Neural cell (in vitro differentiated cells): Measurements from ENCODE around the gene SHOX. TPM values are rescaled to one million over a fixed set of nuclear protein-coding genes. Genes with fewer than 3 reads are reported as not detected.
A peak's percentile ranks its signal among the peaks of the same experiment; 100 is the strongest.

Source experiments
- H2AFZ ChIP-seq: fragments of 200-600, 300-800 bp; sonication (generic), shearing (Covaris generic); 2 replicates; pipeline ENCODE4 v1.6.0; 2014; ENCODE audit warnings: low read depth, mild to moderate bottlenecking, antibody characterized with exemption, low read length, moderate library complexity
- H3F3A ChIP-seq: fragments of 200-600 bp; shearing (Covaris generic); 2 replicates; pipeline ENCODE4 v1.6.1; 2016; ENCODE audit warnings: mild to moderate bottlenecking, moderate library complexity, mixed read lengths, antibody characterized with exemption, low read length; ENCODE audit not compliant: insufficient read depth, poor library complexity, severe bottlenecking
- H3K27ac ChIP-seq: fragments of 200-600, 300-800 bp; sonication (generic), shearing (Covaris generic); 2 replicates; pipeline ENCODE4 v1.5.1; 2014; ENCODE audit warnings: mild to moderate bottlenecking, low read length, moderate library complexity
- H3K27me3 ChIP-seq: fragments of 300-800, 200-600 bp; sonication (generic), shearing (Covaris generic); 2 replicates; pipeline ENCODE4 v1.6.0; 2014; ENCODE audit warnings: mild to moderate bottlenecking, low read depth, low read length, moderate library complexity; ENCODE audit not compliant: insufficient read depth
- H3K36me3 ChIP-seq: fragments of 300-800, 200-600 bp; sonication (generic), shearing (Covaris generic); 2 replicates; pipeline ENCODE4 v1.5.1; 2014; ENCODE audit warnings: mild to moderate bottlenecking, antibody characterized with exemption, low read length, moderate library complexity; ENCODE audit not compliant: insufficient read depth
- H3K4me2 ChIP-seq: fragments of 300-800, 200-600 bp; sonication (generic), shearing (Covaris generic); 2 replicates; pipeline ENCODE4 v1.6.0; 2014; ENCODE audit warnings: mild to moderate bottlenecking, low read length
- H3K4me3 ChIP-seq: fragments of 300-800, 200-600 bp; sonication (generic), shearing (Covaris generic); 2 replicates; pipeline ENCODE4 v1.5.1; 2014; ENCODE audit warnings: mild to moderate bottlenecking, low read length, moderate library complexity
- H3K79me2 ChIP-seq: fragments of 200-600 bp; shearing (Covaris generic); replicated peaks from 2 replicates; pipeline ENCODE4 v1.6.0; 2014; ENCODE audit warnings: mild to moderate bottlenecking, low read length, moderate library complexity; ENCODE audit not compliant: insufficient read depth
- H3K9ac ChIP-seq: fragments of 300-800, 200-600 bp; sonication (generic), shearing (Covaris generic); 2 replicates; pipeline ENCODE4 v1.6.1; 2016; ENCODE audit warnings: mild to moderate bottlenecking, low read length, mixed read lengths
- H3K9me2 ChIP-seq: fragments of 200-600 bp; shearing (Covaris generic); 2 replicates; pipeline ENCODE4 v1.6.1; 2016; ENCODE audit warnings: mild to moderate bottlenecking, low read length, mixed read lengths; ENCODE audit not compliant: insufficient read depth
- H3K9me3 ChIP-seq: fragments of 200-600, 300-800 bp; sonication (generic), shearing (Covaris generic); 2 replicates; pipeline ENCODE4 v1.6.1; 2016; ENCODE audit warnings: mild to moderate bottlenecking, mixed run types, low read length, moderate library complexity, mixed read lengths
- H4K20me1 ChIP-seq: fragments of 200-600 bp; shearing (Covaris generic); 2 replicates; pipeline ENCODE4 v1.6.1; 2016; ENCODE audit warnings: mild to moderate bottlenecking, mixed run types; ENCODE audit not compliant: insufficient read depth
- EP300 ChIP-seq: fragments of 450-650 bp; conservative IDR thresholded peaks from 2 replicates; pipeline ENCODE4 v1.6.1; 2014; ENCODE audit warnings: antibody characterized with exemption, mild to moderate bottlenecking, moderate library complexity; ENCODE audit not compliant: poor library complexity, severe bottlenecking
- EZH2 ChIP-seq: fragments of 200-600, 300-800 bp; shearing (Covaris generic), sonication (generic); IDR thresholded peaks from 2 replicates; pipeline ENCODE4 v1.6.1; 2014; ENCODE audit warnings: antibody characterized with exemption, low read length, borderline replicate concordance, mild to moderate bottlenecking; ENCODE audit not compliant: insufficient read depth, poor library complexity, severe bottlenecking
- MXI1 ChIP-seq: fragments of 450-650 bp; conservative IDR thresholded peaks from 2 replicates; pipeline ENCODE4 v1.6.1; 2014; ENCODE audit warnings: antibody characterized with exemption, mild to moderate bottlenecking; ENCODE audit not compliant: poor library complexity, severe bottlenecking
- POLR2AphosphoS5 ChIP-seq: IDR thresholded peaks from 2 replicates; pipeline ENCODE4 v1.6.1; 2012
- RAD21 ChIP-seq: fragments of 450-650 bp; conservative IDR thresholded peaks from 2 replicates; pipeline ENCODE4 v1.6.1; 2014; ENCODE audit warnings: antibody characterized with exemption, mild to moderate bottlenecking, moderate library complexity
- REST ChIP-seq: IDR thresholded peaks from 2 replicates; pipeline ENCODE4 v1.6.1; 2012; ENCODE audit warnings: borderline replicate concordance
- SMC3 ChIP-seq: fragments of 450-650 bp; conservative IDR thresholded peaks from 2 replicates; pipeline ENCODE4 v1.6.1; 2014; ENCODE audit warnings: antibody characterized with exemption, mild to moderate bottlenecking, moderate library complexity; ENCODE audit not compliant: poor library complexity
- TAF1 ChIP-seq: IDR thresholded peaks from 2 replicates; pipeline ENCODE4 v1.6.1; 2012; ENCODE audit warnings: low read depth
- polyA plus RNA-seq: library from polyadenylated mRNA; depleted of rRNA; stranded (reverse); fragments of >200 nt; gene quantifications from 2 replicates; pipeline ENCODE4 v1.2.3, GENCODE V29; 2014
- TF ChIP-seq, protein P1 (sequence below): fragments of 450-650 bp; IDR thresholded peaks from 2 replicates; pipeline ENCODE4 v1.5.1; 2014; ENCODE audit warnings: antibody characterized with exemption, mild to moderate bottlenecking, moderate library complexity; ENCODE audit not compliant: poor library complexity, severe bottlenecking

The SHOX gene
- polyA plus RNA-seq, 1 donor from 2014 or later, result not detected

GRCh38 chrX:627995-628394, 2.6 kb upstream of the SHOX start:
- no peaks in the 10 kb centered on the region for H3K9me2 ChIP-seq
- TF ChIP-seq, protein P1, sequence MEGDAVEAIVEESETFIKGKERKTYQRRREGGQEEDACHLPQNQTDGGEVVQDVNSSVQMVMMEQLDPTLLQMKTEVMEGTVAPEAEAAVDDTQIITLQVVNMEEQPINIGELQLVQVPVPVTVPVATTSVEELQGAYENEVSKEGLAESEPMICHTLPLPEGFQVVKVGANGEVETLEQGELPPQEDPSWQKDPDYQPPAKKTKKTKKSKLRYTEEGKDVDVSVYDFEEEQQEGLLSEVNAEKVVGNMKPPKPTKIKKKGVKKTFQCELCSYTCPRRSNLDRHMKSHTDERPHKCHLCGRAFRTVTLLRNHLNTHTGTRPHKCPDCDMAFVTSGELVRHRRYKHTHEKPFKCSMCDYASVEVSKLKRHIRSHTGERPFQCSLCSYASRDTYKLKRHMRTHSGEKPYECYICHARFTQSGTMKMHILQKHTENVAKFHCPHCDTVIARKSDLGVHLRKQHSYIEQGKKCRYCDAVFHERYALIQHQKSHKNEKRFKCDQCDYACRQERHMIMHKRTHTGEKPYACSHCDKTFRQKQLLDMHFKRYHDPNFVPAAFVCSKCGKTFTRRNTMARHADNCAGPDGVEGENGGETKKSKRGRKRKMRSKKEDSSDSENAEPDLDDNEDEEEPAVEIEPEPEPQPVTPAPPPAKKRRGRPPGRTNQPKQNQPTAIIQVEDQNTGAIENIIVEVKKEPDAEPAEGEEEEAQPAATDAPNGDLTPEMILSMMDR, result no peak
- TF ChIP-seq POLR2AphosphoS5, result no peak
- TF ChIP-seq EP300, result no peak
- TF ChIP-seq EZH2, result no peak
- TF ChIP-seq RAD21, result no peak
- no peak for TF ChIP-seq MXI1
- no peak for TF ChIP-seq TAF1
- no peak for TF ChIP-seq SMC3
- TF ChIP-seq REST, result no peak
- H3K4me3 ChIP-seq, result no peak overlapping the region
- H3K9ac ChIP-seq, result no peak overlapping the region
- H3K36me3 ChIP-seq, result no peaks in the 10 kb centered on the region
- H3K27ac ChIP-seq, result no peak overlapping the region
- H4K20me1 ChIP-seq, result no peaks in the 10 kb centered on the region
- H3K4me2 ChIP-seq, result no peak overlapping the region
- H3K9me3 ChIP-seq, result no peaks in the 10 kb centered on the region
- H3F3A ChIP-seq, result no peaks in the 10 kb centered on the region
- H2AFZ ChIP-seq, result no peak overlapping the region
- peaks cover 91% of the 10 kb centered on the region for H3K27me3 ChIP-seq
- H3K79me2 ChIP-seq, result no peaks in the 10 kb centered on the region

GRCh38 chrX:629230-630006, 1.2 kb upstream of the SHOX start:
- Histone ChIP-seq H3K4me3 (no peak overlapping the region), H4K20me1 (no peaks in the 10 kb centered on the region), H3F3A (no peaks in the 10 kb centered on the region), H3K27ac (no peak overlapping the region), H3K9me3 (no peaks in the 10 kb centered on the region), H3K4me2 (no peak overlapping the region), H3K9ac (no peak overlapping the region), H3K79me2 (no peaks in the 10 kb centered on the region), H3K36me3 (no peaks in the 10 kb centered on the region), H3K9me2 (no peaks in the 10 kb centered on the region), H3K27me3 (peaks cover 91% of the 10 kb centered on the region), H2AFZ (no peak overlapping the region)
- peak; percentile 70 for TF ChIP-seq POLR2AphosphoS5
- TF ChIP-seq REST, result no peak
- no peak for TF ChIP-seq EP300
